Heart left ventricle (tissue), 16 donors: ENCODE measurements around the gene CHRNA5. TPM values are rescaled to one million over a fixed set of nuclear protein-coding genes. Genes with fewer than 3 reads are reported as not detected.
"Not testable (repeated sequence)": the region's sequence is repeated elsewhere in the genome, so short reads cannot be mapped to it uniquely, and the experiment has no call there.

ENCODE experiments used
- ATAC-seq, 4 donors: fragments of 200-7000 bp; cut with Tn5 transposase; one replicate each; pipeline ENCODE4 v1.9.1; 2020 to 2022; ENCODE audit warnings: moderate library complexity in 4 of 4, mild to moderate bottlenecking in 3 of 4, moderate number of reproducible peaks in 1 of 4
- DNase-seq, 5 donors: peaks; one replicate each; pipeline ENCODE4 v3.0.0-alpha.2; 2020
- H3K27ac ChIP-seq, 12 donors: fragments of 200-600 bp; sonication (generic) in 4 of 12; one replicate each; pipeline versions ENCODE4 v1.5.0 to v1.8.0; 2016 to 2022; ENCODE audit warnings: mild to moderate bottlenecking in 2 of 12
- H3K27me3 ChIP-seq, 9 donors: fragments of 200-600 bp; sonication (generic) in 2 of 9; one replicate each; pipeline versions ENCODE4 v1.5.1 to v1.8.0; 2016 to 2022; ENCODE audit warnings: mild to moderate bottlenecking in 3 of 9
- H3K36me3 ChIP-seq, 9 donors: fragments of 200-600 bp; sonication (generic) in 2 of 9; one replicate each; pipeline versions ENCODE4 v1.5.0 to v1.8.0; 2018 to 2022; ENCODE audit warnings: mild to moderate bottlenecking in 2 of 9
- H3K4me1 ChIP-seq, 12 donors: fragments of 200-600 bp; sonication (generic) in 4 of 12; one replicate each; pipeline versions ENCODE4 v1.5.0 to v1.8.0; 2016 to 2022; ENCODE audit warnings: mild to moderate bottlenecking in 3 of 12
- H3K4me3 ChIP-seq, 12 donors: fragments of 200-600 bp; sonication (generic) in 4 of 12; one replicate each; pipeline versions ENCODE4 v1.5.0 to v1.8.0; 2017 to 2022; ENCODE audit warnings: mild to moderate bottlenecking in 9 of 12, moderate library complexity in 4 of 12
- H3K9me3 ChIP-seq, 12 donors: fragments of 200-600 bp; sonication (generic) in 4 of 12; one replicate each; pipeline versions ENCODE4 v1.5.0 to v1.8.0; 2016 to 2022; ENCODE audit warnings: mild to moderate bottlenecking in 1 of 12
- POLR2A ChIP-seq, 2 donors: fragments of 450-650 bp; IDR thresholded peaks; one replicate each; pipeline ENCODE4 v1.6.1; 2017; ENCODE audit warnings: antibody characterized with exemption in 2 of 2, mild to moderate bottlenecking in 2 of 2, moderate library complexity in 2 of 2
- WGBS, 4 donors: extraction: QIAGEN DNeasy Blood & Tissue Kit in 2 of 4; methylation state at CpG; one replicate each; pipeline versions ENCODE4 v1.1.5 to v1.1.7; 2013 to 2018; 5-methylcytosine and 5-hydroxymethylcytosine counted together
- intact Hi-C, 10 donors: fragments of 100-400 bp; cut with DNase I; formaldehyde crosslinking; loops; one replicate each; pipeline versions ENCODE4 v1.11.1 to v1.14.2; 2022
- polyA plus RNA-seq, 2 donors: library from polyadenylated mRNA; stranded (reverse); fragments of 200-250 nt; gene quantifications; one replicate each; pipeline ENCODE4 v1.2.3, GENCODE V29; 2013
- total RNA-seq, 9 donors: library from RNA; depleted of rRNA in 2 of 9; stranded (reverse); fragments of >200 nt in 2 of 9; fragmentation: NEBNext Ultra II Directional in 3 of 9; extraction: Animal tissue kit (Norgen Biotek cat#: 25700) in 3 of 9; gene quantifications; one replicate each; pipeline versions ENCODE4 v1.1.0 to v1.2.4, GENCODE V29; 2016 to 2023
- TF ChIP-seq, protein P1 (sequence below), 12 donors: fragments of 200-600 bp; sonication (generic) in 4 of 12; IDR thresholded peaks; one replicate each; pipeline versions ENCODE4 v1.5.0 to v1.8.0; 2018 to 2022; ENCODE audit warnings: antibody characterized with exemption in 12 of 12, mild to moderate bottlenecking in 5 of 12
- donor health status: ischemic (EF 13 %, LVEDD 7.1; RV severe dilation, severe dysfunction).
- donor health status: healthy with polysubstance abuse.
- donor health status: DM: no; HTN: yes; CAD: no.
- donor health status: DM: no; HTN: no; CAD: no.
- donor health status: ischemic (EF 25% LVEDD 6.9; RV normal size, moderate dysfunction).
- donor health status: ischemic (EF 25% LVEDD 5.7; RV mildly dilated, moderate dysfunction).
- donor health status: healthy.
- donor health status: DM: yes; HTN: yes; CAD: no.
- donor health status: ischemic (EF 35%, LVEDD 5.7; RV mildly dilated, moderate dysfunction).
- donor health status: nonischemic (EF 11% LVEDD 7.7; RV severe dilation, severe dysfunction).
- donor health status: DM: yes; HTN: yes; CAD: no.
- donor health status: PGD.
- donor health status: ischemic (EF 29% LVEDD 5.4; RV normal size, mild dysfunction).
- donor health status: nonischemic (EF 23%, LVEDD 6.1; RV moderate dilation, normal function).

CHRNA5 gene
- total and polyA plus RNA-seq, 11 donors: 0.64 to 4.0 (median 1.5) TPM

DNA sequence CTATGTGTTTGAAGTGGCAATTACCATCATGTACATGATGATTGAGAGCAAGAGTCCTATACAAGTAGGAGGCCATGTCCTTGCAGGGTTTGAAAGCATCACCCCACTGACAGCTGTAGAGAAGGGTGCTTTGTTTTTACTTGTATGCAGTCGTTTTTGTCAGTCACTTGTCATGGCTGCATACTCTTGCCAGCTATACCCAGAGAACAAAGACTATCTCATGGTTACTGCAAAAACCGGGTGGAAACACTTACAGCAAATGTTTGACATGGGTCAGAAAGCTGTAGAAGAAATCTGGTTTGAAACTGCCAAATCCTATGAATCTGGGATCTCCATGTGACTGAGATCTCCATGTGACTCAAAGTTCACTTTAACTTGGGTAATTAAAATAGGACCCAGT, 32.0 kb upstream of the CHRNA5 start:
- intact Hi-C loops: no loop called here
- DNase-seq (no peak), ATAC-seq (no peak)
- Histone ChIP-seq H3K27ac (no peak overlapping the region), H3K4me1 (peaks cover 0 to 13% (median 0%) of the 10 kb centered on the region in 12 donors), H3K4me3 (no peak overlapping the region), H3K9me3 (no peaks in the 10 kb centered on the region), H3K27me3 (no peaks in the 10 kb centered on the region), H3K36me3 (peaks cover 0 to 7% (median 0%) of the 10 kb centered on the region in 9 donors)
- WGBS, 4 donors: 51 to 65% (median 58%) methylated on average over 2 of the region's 2 CpGs
- TF ChIP-seq POLR2A (IDR thresholded peaks at IDR 0.05): no peak
- TF ChIP-seq, protein P1, sequence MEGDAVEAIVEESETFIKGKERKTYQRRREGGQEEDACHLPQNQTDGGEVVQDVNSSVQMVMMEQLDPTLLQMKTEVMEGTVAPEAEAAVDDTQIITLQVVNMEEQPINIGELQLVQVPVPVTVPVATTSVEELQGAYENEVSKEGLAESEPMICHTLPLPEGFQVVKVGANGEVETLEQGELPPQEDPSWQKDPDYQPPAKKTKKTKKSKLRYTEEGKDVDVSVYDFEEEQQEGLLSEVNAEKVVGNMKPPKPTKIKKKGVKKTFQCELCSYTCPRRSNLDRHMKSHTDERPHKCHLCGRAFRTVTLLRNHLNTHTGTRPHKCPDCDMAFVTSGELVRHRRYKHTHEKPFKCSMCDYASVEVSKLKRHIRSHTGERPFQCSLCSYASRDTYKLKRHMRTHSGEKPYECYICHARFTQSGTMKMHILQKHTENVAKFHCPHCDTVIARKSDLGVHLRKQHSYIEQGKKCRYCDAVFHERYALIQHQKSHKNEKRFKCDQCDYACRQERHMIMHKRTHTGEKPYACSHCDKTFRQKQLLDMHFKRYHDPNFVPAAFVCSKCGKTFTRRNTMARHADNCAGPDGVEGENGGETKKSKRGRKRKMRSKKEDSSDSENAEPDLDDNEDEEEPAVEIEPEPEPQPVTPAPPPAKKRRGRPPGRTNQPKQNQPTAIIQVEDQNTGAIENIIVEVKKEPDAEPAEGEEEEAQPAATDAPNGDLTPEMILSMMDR (IDR thresholded peaks at IDR 0.05): no peak

DNA sequence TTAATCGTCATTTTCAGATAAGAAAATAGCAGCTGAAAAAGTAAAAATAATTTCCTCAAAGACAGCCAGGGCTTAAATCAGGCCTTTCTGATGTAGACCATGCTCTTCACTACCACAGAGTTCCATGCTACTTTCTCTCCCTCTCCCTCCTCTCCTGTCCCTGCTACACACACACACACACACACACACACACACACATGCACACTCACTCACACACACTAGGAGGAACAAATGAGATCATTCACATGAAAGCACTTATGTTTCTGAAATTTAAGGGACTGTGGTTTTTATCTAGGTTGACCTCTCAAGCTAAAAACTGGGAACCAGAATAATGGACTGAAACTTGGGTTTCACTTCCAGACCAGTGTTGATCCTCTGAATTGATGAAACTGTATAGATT, 29.2 kb upstream of the CHRNA5 start:
- Histone ChIP-seq H3K27me3 (no peaks in the 10 kb centered on the region), H3K9me3 (no peaks in the 10 kb centered on the region), H3K36me3 (peaks cover 0 to 7% (median 0%) of the 10 kb centered on the region in 9 donors), H3K4me3 (no peak overlapping the region), H3K27ac (no peak overlapping the region), H3K4me1 (peaks cover 0 to 19% (median 4%) of the 10 kb centered on the region in 12 donors)
- ATAC-seq (no peak), DNase-seq (no peak)
- TF ChIP-seq, protein P1 (IDR thresholded peaks at IDR 0.05): no peak
- no peak for TF ChIP-seq POLR2A (IDR thresholded peaks at IDR 0.05)
- intact Hi-C loops: no loop called here
- WGBS, 4 donors: 82 to 89% (median 86%) methylated on average over 1 of the region's 1 CpG

- 62 to 70% (median 65%) methylated on average over 5 of the region's 5 CpGs for WGBS, 4 donors
- peak overlapping the region; percentile 12 to 78 (median 48) for H3K27ac ChIP-seq
- H3K36me3 ChIP-seq: peaks cover 0 to 13% (median 3%) of the 10 kb centered on the region in 9 donors
- no peak for DNase-seq
- no peaks in the 10 kb centered on the region for H3K9me3 ChIP-seq
- intact Hi-C loops: no loop called here
- ATAC-seq: peak in 2 of 4 donors; percentile 30 to 35
- no peaks in the 10 kb centered on the region for H3K27me3 ChIP-seq
- TF ChIP-seq, protein P1 (IDR thresholded peaks at IDR 0.05): no peak
- TF ChIP-seq POLR2A (IDR thresholded peaks at IDR 0.05): no peak
- peaks cover 0 to 31% (median 15%) of the 10 kb centered on the region in 12 donors for H3K4me1 ChIP-seq
- H3K4me3 ChIP-seq: no peak overlapping the region
Observed at GRCh38 chr15:78537266-78537905, 27.9 kb upstream of the CHRNA5 start.

- ATAC-seq (no peak), DNase-seq (no peak)
- intact Hi-C loops: no loop called here
- Histone ChIP-seq H3K4me3 (no peak overlapping the region), H3K27ac (peak overlapping the region in 10 of 12 donors; percentile 12 to 78 (median 48)), H3K9me3 (no peaks in the 10 kb centered on the region), H3K4me1 (peaks cover 0 to 40% (median 21%) of the 10 kb centered on the region in 12 donors), H3K27me3 (no peaks in the 10 kb centered on the region), H3K36me3 (peaks cover 0 to 19% (median 13%) of the 10 kb centered on the region in 9 donors)
- no peak for TF ChIP-seq POLR2A (IDR thresholded peaks at IDR 0.05)
- TF ChIP-seq, protein P1 (IDR thresholded peaks at IDR 0.05): no peak
- whole genome bisulfite sequencing, 4 donors: 59 to 73% (median 67%) methylated on average over 1 of the region's 1 CpG
Observed at GRCh38 chr15:78538358-78538757, 27.0 kb upstream of the CHRNA5 start.

DNA sequence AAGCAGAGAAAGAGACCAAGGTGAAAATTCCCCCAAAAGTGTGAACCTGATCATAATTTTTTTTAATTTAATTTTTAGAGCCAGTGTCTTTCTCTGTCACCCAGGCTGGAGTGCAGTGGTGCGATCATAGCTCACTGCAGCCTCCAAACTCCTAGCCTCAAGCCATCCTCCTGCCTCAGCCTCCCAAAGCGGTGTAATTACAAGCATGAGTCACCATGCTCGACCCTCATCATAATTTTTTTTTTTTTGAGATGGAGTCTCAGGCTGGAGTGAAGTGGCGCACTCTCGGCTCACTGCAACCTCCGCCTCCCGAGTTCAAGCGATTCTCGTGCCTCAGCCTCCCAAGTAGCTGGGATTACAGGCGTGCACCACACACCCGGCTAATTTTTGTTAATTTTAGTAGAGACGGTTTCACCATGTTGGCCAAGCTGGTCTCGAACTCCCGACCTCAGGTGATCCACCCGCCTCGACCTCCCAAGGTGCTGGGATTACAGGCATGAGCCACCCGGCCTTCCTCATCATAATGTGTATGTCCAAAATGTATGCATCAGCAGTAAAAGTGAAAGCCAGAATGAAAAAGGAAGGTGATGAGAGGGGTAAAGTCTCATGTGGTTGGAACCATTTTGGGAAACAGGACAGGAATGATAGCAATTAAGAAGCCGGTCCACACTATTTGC, 25.7 kb upstream of the CHRNA5 start:
- H3K4me1 ChIP-seq: peaks cover 0 to 40% (median 21%) of the 10 kb centered on the region in 12 donors
- 79 to 84% (median 83%) methylated on average over 18 of the region's 18 CpGs for WGBS, 4 donors
- peaks cover 0 to 29% (median 25%) of the 10 kb centered on the region in 9 donors for H3K36me3 ChIP-seq
- not testable (repeated sequence) for H3K27me3 ChIP-seq, ATAC-seq, DNase-seq, H3K9me3 ChIP-seq
- H3K27ac ChIP-seq: peak overlapping the region; percentile 87 to 99 (median 98)
- intact Hi-C loops: loop anchor here in 1 of 10 donors (1.0 kb wide), 1 partner anchor 32 kb away; the partner anchor contains the start of gene HYKK
- peak overlapping the region; percentile 61 to 95 (median 83) for H3K4me3 ChIP-seq
